GM18951 (cell line): Measurements from ENCODE around the gene IWS1.

Experiments used
- POLR2A ChIP-seq: IDR thresholded peaks from 4 replicates; pipeline ENCODE4 v1.6.1; 2011; ENCODE audit warnings: mild to moderate bottlenecking; ENCODE audit not compliant: insufficient read length, insufficient read depth; ENCODE audit errors: extremely low read depth
- in situ Hi-C: fragments of 300-500 bp; cut with MboI; formaldehyde crosslinking; loops from one replicate; pipeline ENCODE4 v1.12.0; 2022; ENCODE audit warnings: low sequenced_read_pairs, mixed read lengths, inconsistent platforms; ENCODE audit not compliant: unreplicated experiment

Gene IWS1

DNA sequence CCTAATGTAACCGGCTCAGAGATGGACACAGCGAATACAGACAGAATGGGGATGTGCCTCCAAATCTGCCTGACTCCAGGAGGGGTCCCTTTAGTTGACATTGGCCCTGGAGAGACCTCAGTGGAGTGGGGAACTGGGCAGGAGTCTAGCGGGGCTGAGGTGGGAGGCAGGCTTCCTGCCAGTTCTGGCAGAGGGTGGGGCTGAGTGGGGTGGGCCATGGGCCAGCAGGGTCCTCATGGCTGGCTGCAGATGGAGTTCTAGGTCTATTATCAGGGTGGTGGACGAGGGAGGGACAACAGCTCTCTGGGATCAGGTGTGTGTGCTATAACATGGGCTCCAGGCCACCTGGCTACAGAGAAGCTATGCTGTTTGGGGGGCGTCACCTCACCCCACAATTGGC, 86.9 kb downstream of the IWS1 start:
- no peak for TF ChIP-seq POLR2A
- in situ Hi-C loops = no loop called here

DNA sequence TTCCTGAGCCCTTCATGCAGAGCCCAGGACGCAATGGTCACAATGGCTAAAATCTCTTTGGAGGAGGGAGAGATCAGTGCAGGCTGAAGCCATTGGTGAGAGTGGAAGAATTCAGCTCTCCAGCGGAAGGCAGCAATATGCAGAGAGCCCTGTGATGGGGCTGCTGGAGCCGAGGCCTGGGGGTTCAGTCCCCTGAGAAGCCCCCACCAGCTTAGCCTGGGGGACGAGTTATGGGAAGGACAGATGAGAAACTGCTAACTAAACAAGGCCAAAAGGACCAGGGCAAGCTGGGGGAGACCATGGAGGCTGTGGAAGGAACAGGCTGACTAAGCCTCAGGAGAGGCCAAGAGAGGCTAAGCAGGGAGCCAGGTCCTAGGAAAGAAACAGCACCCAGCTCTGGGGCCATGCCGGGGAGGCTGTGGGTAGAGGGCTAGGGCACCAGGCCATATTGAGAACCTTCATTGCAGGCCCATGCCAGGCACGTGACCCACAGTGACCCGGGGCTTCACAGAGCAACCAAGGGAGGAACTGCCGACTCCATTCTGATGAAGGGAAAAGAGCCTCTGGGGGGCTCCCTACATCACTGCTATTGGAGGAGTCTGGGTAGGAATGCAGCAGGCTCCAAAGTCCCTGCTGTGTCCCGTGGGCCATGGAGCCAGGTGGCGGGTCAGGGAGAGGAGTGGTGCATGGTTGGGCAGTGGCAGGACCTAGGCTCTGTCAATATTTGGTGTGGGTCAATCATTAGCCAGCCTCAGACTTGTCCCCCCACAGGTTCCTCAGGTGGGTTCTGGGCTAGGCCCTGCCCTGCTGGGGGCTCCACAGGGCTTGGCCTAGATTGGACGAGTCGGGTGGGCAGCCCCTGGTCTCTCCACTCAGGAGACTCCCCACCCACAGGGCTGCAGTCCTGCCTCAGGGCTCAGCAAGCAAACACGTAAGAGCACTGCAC, 88.2 kb downstream of the IWS1 start:
- TF ChIP-seq POLR2A = no peak
- in situ Hi-C loops = no loop called here

DNA sequence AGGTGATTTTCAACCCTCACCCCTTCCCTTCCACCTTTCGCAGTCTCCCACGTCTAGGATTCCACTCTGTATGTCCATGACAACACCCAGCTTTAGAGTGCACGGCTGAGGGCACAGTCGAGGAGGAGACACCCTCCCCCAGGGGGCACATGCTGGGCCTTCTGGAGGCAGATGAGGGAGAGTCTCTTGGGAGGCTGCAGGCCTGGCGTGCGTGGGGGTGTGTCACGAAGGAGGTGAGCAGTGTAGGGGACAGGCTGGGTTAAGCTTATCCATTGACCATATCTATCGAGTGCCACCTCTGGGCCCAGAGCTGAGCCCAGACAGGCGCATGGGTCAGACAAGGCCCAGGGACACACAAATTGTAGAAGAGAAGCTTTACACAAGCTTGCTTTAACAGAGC, 89.2 kb downstream of the IWS1 start:
- in situ Hi-C loops = no loop called here
- no peak for TF ChIP-seq POLR2A

GRCh38 chr2:127434515-127434914, 91.8 kb downstream of the IWS1 start:
- no peak for TF ChIP-seq POLR2A
- in situ Hi-C loops = no loop called here

DNA sequence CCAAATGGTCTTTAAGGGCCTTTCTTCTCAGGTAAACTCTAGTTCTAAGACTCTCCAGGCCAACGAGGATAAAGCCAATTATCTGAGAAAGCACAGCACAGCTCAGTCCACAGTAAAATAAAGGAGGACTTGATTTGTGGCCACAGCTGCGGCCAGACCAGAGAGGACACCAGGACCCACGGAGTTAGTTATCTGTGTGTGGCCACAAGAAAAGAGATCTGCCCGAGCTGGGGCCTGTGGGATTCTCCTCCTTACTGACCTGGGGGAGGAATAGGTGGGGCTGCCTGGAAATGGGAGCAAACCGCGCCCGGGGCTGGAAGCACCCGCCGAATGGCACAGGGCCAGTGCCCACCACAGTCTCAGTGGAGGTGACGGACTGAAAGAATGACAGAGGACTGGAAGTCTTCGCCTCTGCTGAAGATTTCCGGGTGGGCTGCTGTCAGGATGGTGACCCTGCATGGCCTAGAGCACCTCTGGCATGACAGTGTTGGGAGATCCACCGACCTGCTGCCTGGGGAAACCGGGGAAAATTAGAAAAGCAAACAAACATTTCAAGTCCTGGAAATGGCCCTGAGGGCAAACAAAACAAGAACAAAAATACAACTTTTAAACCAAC, 94.8 kb downstream of the IWS1 start:
- in situ Hi-C loops = no loop called here
- TF ChIP-seq POLR2A = no peak
